NT2/D1 (cell line): ENCODE measurements around the gene UCP3.

Experiments
- DNase-seq: peaks from one replicate; pipeline ENCODE4 v3.0.0-alpha.2; 2011; ENCODE audit warnings: low read depth, low spot score
- H3K27me3 ChIP-seq: 2 replicates; pipeline ENCODE4 v1.6.0; 2011; ENCODE audit warnings: mild to moderate bottlenecking; ENCODE audit not compliant: insufficient read length, insufficient read depth
- H3K36me3 ChIP-seq: 2 replicates; pipeline ENCODE4 v1.6.1; 2011; ENCODE audit warnings: mild to moderate bottlenecking, low read length, mixed read lengths; ENCODE audit not compliant: insufficient read depth, insufficient read length
- H3K4me1 ChIP-seq: 2 replicates; pipeline ENCODE4 v1.5.1; 2011; ENCODE audit not compliant: insufficient read depth, insufficient read length
- H3K4me3 ChIP-seq: 2 replicates; pipeline ENCODE4 v1.5.1; 2011; ENCODE audit warnings: low read depth; ENCODE audit not compliant: insufficient read length
- H3K9ac ChIP-seq: 2 replicates; pipeline ENCODE4 v1.6.0; 2011; ENCODE audit warnings: low read depth; ENCODE audit not compliant: insufficient read length
- H3K9me3 ChIP-seq: 2 replicates; pipeline ENCODE4 v1.5.1; 2011; ENCODE audit warnings: mild to moderate bottlenecking, low read length; ENCODE audit not compliant: insufficient read depth
- SUZ12 ChIP-seq: IDR thresholded peaks from 2 replicates; pipeline ENCODE4 v1.6.1; 2011; ENCODE audit not compliant: insufficient read length, insufficient read depth; ENCODE audit errors: extremely low read depth
- YY1 ChIP-seq: IDR thresholded peaks from 2 replicates; pipeline ENCODE4 v1.6.1; 2011; ENCODE audit not compliant: insufficient read length, insufficient read depth
- ZNF274 ChIP-seq: IDR thresholded peaks from 2 replicates; pipeline ENCODE4 v1.6.1; 2011; ENCODE audit warnings: mild to moderate bottlenecking, low read depth, low read length

UCP3 gene

DNA sequence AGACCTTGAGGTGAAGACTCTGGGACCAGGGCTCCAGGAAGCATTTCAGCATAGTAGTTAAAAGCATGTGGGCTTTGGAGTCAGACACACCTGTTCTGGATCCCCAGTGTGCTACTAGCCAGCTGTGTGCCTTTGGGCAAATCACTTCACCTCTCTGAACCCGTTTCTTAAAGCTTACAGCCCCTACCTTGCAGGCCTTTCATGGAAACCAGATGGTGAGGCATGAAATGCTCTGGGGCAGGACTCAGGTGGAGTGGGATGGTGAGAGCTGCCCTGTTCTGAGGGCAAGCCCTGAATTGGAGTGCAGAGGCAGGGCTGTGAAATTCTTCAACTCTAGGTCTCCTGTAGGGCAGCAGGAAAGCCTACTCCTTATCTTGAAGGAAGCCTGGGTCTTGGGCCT is 36.7 kb downstream of the UCP3 start:
- Histone ChIP-seq H3K27me3 (no peaks in the 10 kb centered on the region), H3K4me1 (peaks cover 2% of the 10 kb centered on the region), H3K9me3 (no peaks in the 10 kb centered on the region), H3K36me3 (peaks cover 38% of the 10 kb centered on the region), H3K9ac (no peak overlapping the region), H3K4me3 (no peak overlapping the region)
- TF ChIP-seq ZNF274 (no peak), YY1 (no peak), SUZ12 (no peak)
- no peak for DNase-seq

GRCh38 chr11:73971175-73971719 is 37.6 kb downstream of the UCP3 start:
- Histone ChIP-seq H3K9me3 (no peaks in the 10 kb centered on the region), H3K36me3 (peaks cover 29% of the 10 kb centered on the region), H3K4me3 (no peak overlapping the region), H3K27me3 (no peaks in the 10 kb centered on the region), H3K9ac (no peak overlapping the region), H3K4me1 (peaks cover 2% of the 10 kb centered on the region)
- DNase-seq = no peak
- TF ChIP-seq ZNF274 = no peak
- TF ChIP-seq SUZ12 = no peak
- TF ChIP-seq YY1 = no peak

GRCh38 chr11:73969991-73970800 is 38.7 kb downstream of the UCP3 start:
- TF ChIP-seq ZNF274 (no peak), YY1 (no peak), SUZ12 (no peak)
- Histone ChIP-seq H3K4me1 (peaks cover 2% of the 10 kb centered on the region), H3K27me3 (no peaks in the 10 kb centered on the region), H3K9ac (no peak overlapping the region), H3K36me3 (peaks cover 19% of the 10 kb centered on the region), H3K4me3 (no peak overlapping the region), H3K9me3 (no peaks in the 10 kb centered on the region)
- DNase-seq = no peak

DNA sequence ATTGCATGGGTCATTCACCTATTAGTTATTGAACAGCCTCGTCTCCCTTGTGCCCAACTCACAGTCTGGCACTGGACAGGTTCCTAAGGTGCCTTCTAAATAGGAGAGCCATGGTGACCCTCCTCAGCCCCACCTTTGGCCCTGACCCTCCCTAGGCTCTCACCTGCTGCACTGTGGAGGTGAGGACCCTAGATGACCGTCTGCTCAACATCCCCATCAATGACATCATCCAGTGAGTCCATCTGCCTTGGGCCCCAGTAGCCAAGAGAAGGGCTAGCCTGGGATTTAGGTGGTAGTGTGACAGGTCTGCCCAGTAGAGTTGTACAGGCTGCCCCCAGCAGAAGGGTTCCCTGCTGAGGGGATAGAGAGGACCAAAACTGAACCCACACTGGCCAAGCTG is 39.8 kb downstream of the UCP3 start:
- Histone ChIP-seq H3K36me3 (peaks cover 8% of the 10 kb centered on the region), H3K9ac (no peak overlapping the region), H3K9me3 (no peaks in the 10 kb centered on the region), H3K4me1 (peaks cover 2% of the 10 kb centered on the region), H3K27me3 (no peaks in the 10 kb centered on the region), H3K4me3 (no peak overlapping the region)
- no peak for DNase-seq
- TF ChIP-seq ZNF274 (no peak), YY1 (no peak), SUZ12 (no peak)

DNA sequence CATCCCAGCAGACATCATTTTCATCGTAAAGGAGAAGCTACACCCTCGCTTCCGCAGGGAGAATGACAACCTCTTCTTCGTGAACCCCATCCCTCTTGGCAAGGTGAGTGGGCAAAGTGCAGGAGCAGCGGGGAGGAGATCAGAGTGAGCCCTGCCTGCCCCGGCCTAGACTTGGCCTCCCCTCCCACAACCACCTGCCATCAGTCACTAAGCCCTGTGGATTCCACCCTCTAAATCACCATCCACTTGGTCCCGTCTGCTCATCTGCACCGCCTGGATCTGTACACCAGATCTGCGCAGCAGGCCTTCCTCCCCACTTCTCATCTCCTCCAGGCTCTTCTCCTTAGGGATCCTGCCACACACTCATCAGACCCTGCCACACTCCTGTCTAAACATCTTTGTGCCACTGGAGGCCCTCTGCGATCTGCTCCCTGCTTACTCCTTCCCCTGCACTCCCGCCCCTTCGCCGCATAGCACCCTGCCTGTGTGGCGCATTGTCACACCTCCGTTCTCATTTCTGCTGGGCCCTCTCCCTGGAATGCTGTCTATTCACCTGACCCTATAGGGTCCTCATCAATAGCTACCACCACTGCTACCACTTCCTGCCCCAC is 40.4 kb downstream of the UCP3 start:
- no peak overlapping the region for H3K4me3 ChIP-seq
- H3K4me1 ChIP-seq = peaks cover 2% of the 10 kb centered on the region
- no peaks in the 10 kb centered on the region for H3K9me3 ChIP-seq
- no peak overlapping the region for H3K9ac ChIP-seq
- DNase-seq = no peak
- H3K36me3 ChIP-seq = peaks cover 4% of the 10 kb centered on the region
- no peaks in the 10 kb centered on the region for H3K27me3 ChIP-seq
- TF ChIP-seq YY1 = no peak
- TF ChIP-seq SUZ12 = no peak
- TF ChIP-seq ZNF274 = no peak

DNA sequence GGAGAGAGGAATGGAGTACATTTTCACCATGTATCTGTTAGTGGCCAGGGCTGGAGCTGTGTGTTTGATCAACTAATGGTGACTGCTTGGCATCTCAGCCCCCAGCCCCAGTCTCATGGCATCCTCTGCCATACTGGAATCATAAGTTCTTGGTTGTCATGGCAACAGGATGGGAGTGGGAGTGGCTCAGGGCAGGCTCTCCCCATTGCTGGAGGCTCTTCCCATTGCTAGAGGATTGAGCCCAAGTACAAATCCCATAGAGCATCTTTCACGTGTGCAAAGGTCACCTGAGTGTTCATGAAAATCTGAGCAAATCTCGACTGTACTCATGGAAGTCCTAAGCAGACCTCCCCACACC is 43.1 kb downstream of the UCP3 start:
- Histone ChIP-seq H3K9me3 (0 out of 2 replicates have a peak, but pooled peaks cover 3% of the 10 kb centered on the region), H3K27me3 (no peaks in the 10 kb centered on the region), H3K36me3 (no peaks in the 10 kb centered on the region), H3K4me3 (no peak overlapping the region), H3K9ac (no peak overlapping the region), H3K4me1 (peaks cover 2% of the 10 kb centered on the region)
- no peak for TF ChIP-seq SUZ12
- TF ChIP-seq YY1 = no peak
- TF ChIP-seq ZNF274 = no peak
- no peak for DNase-seq

- no peak for TF ChIP-seq ZNF274
- TF ChIP-seq YY1 = no peak
- no peak for TF ChIP-seq SUZ12
- H3K27me3 ChIP-seq = no peaks in the 10 kb centered on the region
- H3K4me1 ChIP-seq = peaks cover under 1% of the 10 kb centered on the region
- no peak overlapping the region for H3K4me3 ChIP-seq
- H3K36me3 ChIP-seq = no peaks in the 10 kb centered on the region
- H3K9ac ChIP-seq = no peak overlapping the region
- H3K9me3 ChIP-seq = 0 out of 2 replicates have a peak, but pooled peaks cover 3% of the 10 kb centered on the region
- DNase-seq = no peak
These were observed 43.7 kb downstream of the UCP3 start for GRCh38 chr11:73965076-73965763.
